GM03348 (cell line): ENCODE measurements around the gene CCSER1.

Experiments
- DNase-seq: peaks from one replicate; pipeline ENCODE4 v3.0.0; 2012; ENCODE audit warnings: low spot score

The CCSER1 gene

DNA sequence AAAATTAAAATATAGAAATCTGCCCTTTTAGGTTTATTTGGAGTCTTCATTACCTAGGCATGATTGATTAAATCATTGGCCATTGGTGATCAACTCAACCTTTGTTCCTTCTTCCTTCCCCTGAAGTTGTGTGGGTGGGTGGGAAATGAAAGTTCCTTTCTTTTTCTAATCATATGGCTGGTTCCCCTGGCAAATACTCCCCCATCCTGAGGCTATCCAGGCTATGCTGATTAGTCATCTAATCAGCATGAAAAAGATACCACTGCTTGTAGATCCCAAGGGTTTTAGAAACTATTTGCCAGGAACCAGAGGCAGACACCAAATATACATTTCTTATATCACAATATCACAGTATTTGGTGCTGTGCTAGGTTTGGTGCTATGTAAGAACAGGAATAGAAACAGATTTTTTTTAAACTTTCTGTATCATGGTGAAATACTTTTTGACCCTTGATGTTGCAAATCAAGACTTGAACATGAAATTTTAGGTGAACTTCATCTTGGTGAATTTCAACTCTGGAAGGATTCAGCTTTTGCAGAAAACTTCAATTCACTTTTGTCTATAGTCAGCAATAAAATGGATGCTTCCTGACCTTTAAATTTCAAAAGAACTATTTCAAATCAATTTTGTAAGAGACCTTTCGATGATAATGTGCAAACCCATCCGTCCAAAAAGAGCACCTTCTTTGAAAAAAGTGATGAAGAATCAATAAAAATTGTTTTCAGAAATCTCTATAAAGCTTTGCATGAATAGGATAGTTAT, 71.1 kb downstream of the CCSER1 start:
- no peak for DNase-seq

DNA sequence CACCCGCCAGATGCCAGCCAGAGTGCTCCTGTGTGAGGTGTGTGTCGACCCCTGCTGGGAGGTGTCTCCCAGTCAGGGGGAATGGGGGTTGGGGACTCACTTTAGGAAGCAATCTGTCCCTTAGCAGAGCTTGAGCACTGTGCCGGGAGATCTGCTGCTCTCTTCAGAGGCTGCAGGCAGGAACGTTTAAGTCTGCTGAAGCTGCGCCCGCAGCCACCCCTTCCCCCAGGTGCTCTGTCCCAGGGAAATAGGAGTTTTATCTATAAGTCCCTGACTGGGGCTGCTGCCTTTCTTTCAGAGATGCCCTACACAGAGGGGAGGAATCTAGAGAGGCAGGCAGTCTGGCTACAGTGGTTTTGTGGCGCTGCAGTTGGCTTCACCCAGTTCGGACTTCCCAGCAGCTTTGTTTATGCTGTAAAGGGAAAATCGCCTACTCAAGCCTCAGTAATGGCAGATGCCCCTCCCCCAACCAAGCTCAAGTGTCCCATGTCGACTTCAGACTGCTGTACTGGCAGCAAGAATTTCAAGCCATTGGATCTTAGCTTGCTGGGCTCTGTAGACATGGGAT, 80.8 kb downstream of the CCSER1 start:
- DNase-seq: no peak

DNA sequence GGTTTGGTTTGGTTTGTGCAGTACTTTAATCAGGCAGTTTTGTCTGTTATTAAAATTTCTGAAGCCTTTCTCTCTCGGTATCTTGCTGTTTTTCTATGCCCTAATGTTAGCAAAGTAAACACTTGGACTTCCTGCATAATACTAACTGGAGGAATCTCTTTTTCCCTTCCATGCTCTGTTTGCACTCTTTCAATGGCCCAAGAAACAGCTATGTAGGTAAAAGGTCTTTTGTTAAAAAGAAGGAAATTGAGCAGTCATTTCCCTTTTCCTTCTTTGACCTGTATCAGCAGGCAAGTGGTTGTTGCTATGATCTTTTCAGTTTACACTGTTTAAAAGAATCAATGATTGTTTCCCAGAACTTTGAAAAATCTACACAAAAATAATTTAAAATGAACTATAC, 82.7 kb downstream of the CCSER1 start:
- DNase-seq: no peak

DNA sequence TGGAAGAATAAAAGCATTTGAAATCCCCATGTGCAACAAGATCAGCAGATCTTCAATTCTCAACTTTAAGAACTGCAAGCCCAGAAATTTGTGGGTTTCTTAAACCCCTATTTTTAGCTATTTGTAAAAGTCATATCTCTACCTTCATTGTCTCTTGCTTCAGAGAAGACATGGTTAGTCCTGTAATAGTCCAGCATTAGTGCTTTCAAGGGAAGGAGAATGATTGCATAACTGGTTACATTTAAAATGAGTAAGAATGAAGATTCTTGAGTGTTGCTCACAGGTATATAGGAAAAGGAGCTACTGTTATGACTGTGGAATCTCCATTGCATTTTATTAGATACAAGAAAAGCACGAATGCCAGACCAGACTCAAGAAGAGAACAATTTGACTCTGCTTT, 84.0 kb downstream of the CCSER1 start:
- no peak for DNase-seq

DNA sequence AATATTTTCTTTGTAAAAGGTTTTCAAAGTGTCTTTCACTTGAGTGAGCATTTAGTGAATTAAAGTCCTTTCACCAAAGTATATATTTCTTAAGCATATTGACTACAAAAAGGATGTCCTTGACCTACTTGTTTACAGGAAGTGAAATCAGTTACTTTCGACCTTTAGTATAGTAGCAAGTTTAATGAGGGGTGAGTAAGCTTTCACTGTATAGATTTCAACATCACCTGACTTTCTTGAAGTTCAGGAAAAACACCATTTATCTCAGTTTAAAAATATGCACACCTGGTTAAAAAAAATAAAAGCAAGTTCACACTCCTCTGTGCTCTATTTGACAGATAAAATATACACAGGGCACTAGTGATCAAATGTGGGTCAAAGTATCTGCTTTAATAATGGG, 88.1 kb downstream of the CCSER1 start:
- DNase-seq: no peak

DNA sequence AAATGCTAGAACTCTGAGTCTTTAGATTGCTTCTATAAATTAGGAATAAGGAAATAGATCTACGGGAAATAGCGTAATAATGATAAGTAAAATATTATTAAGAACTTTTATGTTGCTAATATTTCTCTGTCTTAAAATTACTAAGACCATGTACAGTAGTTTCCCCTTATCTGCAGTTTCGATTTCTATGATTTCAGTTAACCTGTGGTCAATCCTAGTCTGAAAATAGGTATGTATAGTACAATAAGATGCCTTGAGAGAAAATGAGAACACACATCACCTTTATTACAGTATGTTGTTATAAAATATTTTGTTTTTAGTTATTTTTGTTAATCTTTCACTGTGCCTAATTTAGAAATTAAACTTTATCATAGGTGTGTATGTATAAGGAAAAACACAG, 92.6 kb downstream of the CCSER1 start:
- no peak for DNase-seq

DNA sequence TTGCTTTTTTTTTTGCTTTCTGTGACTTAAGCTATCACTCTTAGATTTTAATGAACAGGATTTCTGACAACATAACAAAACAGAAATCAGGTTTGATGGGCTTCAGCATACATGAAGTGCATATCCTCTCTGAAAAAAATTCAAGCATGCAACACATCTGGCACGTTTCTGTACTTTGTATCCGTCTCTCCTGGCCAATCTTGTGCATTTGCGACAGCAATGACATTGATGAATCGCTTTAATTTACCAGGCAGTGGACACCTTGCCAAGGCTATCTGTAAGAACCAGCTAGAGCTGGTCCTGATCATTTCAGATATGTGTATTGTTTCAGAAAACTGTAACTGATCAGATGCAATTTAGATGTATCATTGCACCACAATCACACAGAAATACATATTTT, 93.3 kb downstream of the CCSER1 start:
- DNase-seq: no peak

DNA sequence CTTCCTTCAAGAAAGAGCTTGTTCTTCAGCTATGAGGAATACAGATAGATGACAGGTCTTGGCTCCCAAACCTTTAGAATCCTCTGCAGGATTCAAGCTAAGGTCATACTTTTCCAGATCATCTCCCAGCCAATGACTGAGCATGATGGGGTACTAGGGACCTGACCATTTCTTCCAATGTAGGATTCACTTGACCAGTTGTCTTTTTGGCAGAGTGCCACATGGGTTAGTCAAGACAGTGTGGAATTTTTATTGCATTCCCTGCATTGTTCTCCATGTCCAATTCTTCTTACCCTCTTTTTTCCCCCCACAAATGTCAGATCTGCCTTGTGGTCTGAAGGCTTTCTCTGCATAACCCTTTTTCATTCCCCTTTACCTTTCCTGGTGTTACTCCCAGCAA, 99.5 kb downstream of the CCSER1 start:
- no peak for DNase-seq

DNA sequence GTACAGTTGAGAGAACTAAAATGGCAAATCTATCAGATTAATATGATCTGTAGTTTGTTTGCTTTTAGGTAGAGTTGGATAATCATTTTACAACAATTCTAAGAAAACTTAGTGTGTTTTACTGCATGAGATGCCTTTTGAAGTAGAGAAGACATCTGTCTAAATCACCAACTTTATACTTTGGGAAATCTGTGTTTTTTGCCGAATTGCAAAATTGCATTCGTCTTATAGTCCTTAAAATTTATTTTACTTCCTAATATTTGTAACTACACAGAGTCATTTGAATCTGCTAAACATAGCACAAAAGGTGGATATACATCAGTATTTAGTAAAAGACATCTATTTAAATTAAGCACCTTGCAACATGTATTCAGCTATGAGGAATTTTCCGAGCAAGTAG, 100.0 kb downstream of the CCSER1 start:
- DNase-seq: no peak

DNA sequence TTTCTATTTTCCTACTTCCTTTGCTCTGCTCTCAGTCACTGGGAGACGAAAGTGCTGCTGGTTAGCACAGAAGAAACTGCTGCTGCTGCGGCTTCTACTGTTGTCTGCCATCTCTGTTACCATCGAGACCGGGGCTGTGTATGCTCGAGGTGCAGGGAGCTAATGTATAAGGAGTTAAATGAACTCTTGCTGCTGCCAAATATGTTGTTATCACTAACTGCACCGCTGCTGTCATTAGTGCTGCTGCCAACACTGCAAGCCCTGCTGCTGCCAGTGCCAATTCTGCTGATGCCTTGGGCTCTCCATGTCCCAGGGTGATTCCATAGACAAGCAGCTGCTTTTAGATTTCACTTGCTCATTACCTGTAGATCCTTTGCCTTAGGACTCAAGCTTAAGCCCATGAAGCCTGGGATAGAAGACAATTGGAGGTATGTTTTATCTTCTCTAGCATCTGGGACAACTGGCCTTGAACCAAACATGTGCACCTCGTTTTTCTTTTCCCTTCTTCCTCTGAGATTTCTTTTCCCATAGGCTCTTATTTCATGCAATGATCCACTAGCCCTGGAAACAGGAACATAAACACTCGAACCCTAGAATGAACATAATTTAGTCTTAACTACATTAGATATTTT, 107.8 kb downstream of the CCSER1 start:
- no peak for DNase-seq

DNA sequence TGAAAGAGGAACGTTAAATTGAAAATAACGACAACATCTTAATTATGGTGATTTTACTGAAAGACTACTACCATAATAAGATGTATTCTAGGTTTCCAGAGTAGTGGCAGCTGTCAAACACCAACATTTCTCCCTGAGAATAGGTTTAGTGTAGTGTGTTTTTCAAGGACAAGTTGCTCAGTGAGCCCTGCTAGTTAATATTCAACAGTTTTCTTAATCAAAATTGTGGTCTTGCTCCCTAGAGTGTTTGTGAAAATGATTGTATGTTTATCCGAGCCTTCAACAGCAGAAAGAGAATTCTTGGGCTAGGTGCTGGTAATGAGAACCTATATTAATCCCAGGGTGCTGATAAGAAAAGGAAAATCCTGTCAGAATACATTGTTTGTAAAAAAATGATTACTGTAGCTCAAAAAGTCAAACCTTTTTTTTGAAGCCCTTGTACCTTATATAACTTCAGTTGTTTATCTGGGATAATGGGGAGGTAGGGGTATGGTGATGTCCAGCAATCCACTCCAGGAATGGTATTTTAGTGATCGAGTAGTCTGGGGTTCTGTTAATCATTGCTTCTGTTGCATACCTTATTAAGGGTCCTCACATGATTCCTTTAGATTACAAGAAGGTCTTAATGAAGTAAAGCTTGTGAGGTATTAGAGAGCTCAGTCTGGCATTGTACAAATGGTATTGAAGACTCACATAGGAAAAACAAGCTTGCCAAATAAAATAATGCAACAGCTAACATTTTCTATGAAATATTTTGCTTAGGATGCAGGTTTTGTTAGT, 110.7 kb downstream of the CCSER1 start:
- DNase-seq: no peak

DNA sequence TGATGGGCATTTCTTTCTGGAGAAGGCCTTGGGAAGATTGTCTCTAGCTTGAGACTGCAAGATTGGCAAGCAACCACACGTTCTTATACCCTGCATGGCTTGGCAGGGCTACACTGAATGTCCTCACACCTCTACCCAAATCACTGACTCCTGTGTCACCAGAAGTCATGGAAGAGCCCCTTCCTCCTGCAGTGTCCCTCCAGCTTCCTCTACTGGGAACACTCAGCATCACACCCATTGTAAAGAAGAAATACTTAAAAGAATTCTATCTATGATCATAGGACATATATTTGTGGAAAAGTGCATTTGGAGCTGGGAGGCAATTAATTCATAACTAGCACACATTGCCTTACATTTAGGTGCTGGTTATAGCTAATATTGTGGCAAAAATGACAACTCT, 113.1 kb downstream of the CCSER1 start:
- no peak for DNase-seq

DNA sequence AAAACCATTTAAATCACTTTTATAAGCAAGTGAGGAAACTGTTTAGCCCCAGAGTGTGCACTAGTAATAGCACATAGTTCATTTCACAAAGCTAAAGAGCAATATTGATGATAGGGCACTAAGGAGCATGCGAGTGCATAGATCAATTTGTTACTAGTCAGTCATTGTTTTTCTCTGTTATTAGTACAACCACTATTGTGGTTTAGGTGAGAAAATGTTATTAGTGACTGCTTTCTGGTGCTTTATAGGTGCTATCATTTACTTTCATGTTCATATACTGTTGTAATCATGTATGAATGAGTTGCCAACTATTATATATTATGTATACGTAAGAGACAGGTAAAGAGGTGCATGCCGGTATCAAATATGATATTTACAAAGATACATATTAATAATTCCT, 113.8 kb downstream of the CCSER1 start:
- no peak for DNase-seq

DNA sequence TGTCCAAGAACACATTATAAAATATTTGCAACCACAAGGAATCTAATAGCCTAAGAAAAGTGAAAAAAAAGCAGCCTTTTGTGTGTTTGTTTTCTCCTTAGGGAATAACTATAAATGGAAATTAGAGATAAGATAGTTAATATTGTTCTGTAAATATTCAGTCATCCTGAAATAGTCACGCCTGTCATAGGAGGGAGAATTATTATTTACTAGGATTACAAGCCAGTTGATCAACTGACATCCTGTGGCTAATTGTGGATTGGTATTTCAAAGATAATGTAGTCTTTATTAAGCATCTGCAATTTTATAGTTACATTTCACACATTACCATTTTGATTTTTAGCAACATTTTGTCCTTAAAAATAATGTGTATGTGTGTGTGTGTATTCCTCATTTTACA, 118.6 kb downstream of the CCSER1 start:
- no peak for DNase-seq

DNA sequence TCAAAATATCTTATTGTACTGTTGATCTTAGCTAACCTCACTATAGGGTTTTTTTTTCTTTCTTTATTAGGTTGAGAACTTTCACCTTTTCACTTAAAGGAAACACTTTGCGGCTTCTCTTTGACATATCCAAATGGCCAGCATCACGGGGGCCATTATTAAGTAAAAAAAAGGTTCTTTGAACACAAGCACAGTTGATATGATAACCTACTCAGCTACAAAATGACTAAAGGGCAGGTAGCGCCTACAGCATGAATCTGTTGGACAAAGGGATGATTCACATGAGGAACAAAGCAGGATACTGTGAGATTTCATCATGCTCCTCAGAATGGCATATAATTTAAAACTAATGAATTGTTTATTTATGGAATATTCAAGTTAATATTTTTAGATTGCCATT, 119.6 kb downstream of the CCSER1 start:
- DNase-seq: no peak

DNA sequence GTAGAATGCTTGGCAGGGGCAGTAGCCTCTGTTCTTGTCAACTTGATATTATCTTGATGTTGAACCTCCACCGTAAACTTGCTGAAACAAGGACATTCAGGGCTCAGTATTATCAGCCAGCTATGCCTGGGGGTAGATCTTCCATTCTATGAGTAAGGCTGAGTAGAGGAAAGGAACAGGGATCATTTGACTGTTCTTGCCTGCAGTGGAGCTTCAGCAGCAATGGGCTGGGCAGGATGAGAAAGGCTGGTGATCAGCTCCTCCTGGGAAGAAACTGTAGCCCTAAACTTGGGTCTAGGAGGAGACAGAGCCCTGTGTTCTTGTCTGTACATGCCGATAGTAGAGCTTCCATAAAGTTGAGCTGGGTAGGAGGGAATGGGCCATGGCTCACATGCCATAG, 127.2 kb downstream of the CCSER1 start:
- no peak for DNase-seq

DNA sequence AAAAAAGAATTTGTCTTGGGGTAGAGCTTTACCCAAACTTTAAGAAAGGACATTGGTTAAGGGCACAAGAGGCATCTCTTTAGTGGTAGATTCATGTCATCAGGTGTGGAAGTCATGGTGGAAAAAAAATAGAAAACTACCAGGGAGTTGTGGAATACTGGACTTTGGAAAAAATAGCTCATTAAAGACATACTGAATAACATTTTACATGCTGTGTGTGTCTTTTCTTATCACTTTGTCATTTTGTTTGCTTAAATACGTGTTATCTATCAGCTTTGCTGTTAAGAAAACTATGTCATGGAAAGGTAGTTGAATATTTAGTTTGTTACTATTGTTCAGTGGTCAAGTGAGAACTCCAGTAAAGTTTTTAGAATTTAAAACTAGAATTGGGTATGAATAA, 147.0 kb downstream of the CCSER1 start:
- DNase-seq: no peak

DNA sequence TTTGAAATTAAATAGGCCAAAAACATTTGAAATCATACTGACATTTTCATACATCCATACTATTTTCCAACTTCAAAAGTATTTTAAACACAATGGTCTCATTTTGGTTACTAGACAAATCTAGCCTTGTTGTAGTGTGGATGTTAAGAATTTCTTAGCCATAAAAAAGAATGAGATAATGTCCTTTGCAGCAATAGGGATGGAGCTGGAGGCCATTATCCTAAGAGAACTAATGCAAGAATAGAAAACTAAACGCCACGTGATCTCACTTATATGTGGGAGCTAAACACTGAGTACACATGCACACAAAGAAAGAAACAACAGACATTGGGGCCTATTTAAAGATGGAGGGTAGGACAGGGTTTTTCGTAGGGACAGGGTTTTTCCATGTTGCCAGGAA, 153.8 kb downstream of the CCSER1 start:
- DNase-seq: no peak

DNA sequence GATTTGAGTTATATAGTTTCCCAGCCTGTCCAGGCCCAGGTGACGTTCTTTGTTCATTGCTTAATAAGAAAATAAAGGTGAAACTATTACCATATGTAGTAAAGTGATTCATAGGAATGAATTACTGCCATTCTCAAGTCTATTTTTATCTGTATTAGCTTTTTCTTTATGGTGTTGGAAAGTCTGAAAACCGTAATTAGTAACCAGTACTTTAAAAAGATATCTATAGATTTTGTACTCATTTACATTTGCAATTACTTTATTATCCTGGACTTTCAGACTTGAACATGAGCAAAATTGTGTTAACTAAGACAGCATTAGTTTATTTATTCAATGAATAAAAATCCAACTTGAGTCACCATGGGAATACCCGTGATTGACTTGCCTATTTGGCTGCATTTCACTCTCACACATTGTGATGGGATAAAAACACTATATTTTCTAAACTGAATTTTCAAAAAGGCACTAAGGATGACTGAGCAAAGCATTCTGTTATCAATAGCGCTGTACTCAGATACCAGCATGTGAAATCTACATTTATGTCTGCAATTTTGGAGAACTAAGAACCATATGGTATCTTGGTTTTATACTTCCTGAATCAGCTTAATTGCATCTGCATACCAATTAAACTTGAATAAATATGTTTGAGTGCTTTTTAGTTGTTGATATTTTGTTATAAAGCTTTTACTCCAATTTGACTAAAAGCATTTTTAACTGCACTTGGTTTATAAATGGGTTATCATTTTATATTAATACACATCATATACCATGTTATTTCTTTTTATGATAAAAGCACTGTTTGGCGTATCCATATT, 154.6 kb downstream of the CCSER1 start:
- no peak for DNase-seq

DNA sequence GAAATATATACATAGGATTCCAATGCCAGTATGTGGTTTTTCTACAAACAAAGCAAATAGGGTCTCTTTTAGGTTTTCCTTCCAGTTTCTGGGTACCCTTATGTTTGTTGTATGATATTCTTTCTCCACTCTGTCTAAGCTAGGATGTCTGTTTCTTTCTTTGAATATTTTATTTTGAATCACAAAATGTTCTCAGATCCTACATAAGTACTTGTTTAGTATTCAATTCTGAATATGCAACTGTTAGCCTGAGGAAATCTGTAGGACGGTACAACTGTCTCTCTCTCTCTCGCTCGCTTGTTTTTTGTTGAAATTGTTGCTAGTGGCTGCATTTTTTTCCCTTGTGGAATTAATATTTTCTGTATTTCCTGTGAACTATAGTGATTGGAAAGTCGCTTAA, 163.2 kb downstream of the CCSER1 start:
- DNase-seq: no peak

DNA sequence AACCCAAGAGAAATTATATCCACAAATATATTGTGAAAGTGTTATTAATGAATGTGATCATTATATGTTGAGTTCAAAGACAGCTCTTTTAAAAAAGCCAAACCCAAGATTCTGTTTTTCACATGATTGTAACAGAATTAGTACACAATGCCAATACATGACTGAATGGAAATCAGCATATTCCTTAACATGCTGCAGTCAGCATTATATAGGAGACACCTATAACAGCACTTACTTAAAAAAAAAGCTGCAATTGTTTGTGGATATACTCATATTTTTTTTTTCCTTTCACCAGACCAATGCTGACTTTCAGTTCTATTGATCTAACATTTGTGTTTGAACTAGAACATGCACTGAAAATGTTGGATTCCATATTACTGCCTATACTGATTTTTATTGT, 165.2 kb downstream of the CCSER1 start:
- no peak for DNase-seq

DNA sequence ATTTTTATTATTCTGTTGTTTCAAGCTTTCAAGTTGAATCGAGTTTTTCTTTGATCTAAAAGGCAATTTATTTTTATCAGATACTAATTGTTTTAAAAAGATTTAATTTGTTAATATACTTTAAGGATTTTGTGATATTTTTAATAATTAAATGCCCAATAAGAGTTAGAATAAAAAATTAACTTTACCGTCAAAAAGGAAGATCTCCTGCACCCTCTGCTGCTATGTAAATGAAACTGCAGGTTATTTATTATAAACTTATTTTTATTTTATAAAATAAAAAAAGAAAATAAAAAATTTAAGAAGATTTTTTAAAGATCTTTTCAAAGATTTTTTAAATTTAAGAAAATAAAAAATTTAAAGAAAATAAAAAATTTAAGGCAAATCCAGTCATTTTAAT, 166.1 kb downstream of the CCSER1 start:
- DNase-seq: peak; percentile 5
